ENCODE results near the gene TMEM255B.

Gene TMEM255B

DNA sequence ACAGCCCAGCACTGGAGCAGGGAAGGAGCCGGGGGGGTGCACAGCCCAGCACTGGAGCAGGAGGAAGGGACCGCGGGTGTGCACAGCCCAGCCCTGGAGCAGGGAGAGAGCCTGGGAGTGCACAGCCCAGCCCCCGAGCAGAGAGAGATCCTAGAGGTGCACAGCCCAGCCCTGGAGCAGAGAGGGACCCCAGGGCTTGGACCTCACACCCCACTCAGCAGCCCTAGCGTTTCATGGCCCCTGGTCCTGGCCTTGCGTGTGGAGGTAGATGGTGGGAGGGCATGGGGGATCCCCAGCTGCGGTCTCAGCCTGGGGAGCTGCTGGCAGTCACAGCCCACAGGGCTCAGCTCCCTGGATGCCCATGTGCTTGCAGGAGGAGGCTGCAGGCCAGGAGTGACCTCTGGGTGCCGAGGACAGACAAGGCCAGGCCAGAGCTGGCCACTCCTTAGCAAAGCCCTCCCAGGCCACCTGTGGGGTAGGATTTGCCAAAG, 79.7 kb downstream of the TMEM255B start:
- no peak for DNase-seq

GRCh38 chr13:113839536-113840204, 80.6 kb downstream of the TMEM255B start:
- DNase-seq = no peak

DNA sequence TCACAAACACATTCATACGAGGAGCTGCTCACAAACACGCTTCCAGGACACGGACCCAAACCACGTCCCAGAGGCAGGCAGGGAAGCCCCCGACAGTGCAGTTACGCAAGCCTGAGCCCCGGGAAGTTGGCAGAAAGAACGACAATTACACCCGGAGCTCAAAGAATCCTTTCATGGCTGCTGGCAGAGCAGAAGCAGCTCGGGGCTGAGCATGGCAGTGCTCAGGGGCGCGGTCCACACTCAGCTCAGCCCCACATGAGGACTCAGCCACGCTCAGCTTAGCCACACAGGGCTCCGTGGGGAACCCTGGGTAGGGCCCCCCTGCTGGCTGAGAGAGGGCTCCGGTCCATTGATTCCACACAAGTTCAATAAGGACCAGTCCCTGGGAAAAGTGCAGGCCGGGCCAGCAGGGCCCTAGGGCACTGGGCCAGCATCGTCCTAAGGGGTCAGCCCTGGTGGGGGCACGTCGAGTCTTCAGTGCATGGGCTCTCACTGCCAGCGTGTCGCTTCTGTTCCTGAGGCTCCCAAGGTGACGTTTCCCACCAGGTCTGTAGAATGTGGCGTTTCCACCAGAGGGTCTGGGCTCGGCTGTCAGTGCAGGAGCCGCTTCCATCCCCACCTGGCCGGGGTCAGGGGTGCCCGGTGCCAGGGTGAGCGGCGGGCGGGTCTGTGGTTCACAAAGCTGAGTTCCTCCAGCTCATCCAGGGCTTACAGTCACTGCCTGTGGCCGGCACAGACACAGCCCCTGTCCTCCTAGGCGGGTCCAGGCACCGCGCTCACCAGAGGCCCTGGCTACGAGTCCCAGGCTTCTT, 81.7 kb downstream of the TMEM255B start:
- no peak for DNase-seq

DNA sequence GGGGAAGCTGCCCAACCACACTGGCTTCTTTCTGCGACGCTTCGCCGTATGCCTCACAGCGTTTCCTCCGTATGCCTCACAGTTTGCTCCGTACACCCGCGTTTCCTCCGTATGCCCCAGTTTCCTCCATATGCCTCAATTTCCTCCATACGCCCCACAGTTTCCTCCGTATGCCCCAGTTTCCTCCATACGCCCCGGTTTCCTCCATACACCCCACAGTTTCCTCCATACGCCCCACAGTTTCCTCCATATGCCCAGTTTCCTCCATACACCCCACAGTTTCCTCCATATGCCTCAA, 82.3 kb downstream of the TMEM255B start:
- DNase-seq = no peak

DNA sequence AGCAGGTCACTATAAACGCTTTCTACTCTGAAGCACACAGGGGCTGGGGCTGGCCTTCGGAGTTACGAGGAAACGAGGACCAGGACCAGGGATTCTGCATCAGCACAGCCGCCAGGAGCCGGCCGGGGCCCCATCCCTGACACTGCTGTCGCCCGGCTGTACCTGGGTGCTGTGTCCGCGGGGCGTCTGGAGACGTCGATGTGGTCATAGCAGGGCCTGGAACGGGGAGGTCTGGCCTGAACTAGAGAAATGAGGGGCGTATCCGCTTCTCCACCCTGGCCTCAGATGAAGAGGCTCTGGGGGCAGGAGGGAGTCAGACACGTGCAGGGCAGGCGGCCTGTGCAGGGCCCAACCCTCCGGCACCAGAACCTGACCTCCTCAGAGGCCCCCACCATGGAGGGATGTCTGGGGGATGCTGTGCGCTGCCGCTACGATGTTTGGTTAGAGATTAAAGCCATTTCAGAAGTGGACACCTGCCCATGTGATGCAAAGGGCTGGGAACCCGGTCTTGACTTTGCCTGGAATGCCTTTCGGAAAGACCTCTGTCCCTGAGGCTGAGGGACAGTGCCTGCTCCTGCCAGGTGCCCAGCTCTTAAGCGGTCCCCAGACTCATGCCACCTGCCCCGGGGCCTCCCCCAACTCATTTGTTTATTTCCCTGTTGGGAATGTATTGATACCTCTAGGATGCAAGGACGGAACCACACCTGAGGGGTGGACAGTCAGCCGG, 83.5 kb downstream of the TMEM255B start:
- no peak for DNase-seq

GRCh38 chr13:113843063-113843654, 84.1 kb downstream of the TMEM255B start:
- no peak for DNase-seq

- DNase-seq = no peak
Measured at GRCh38 chr13:113843864-113844556, 85.0 kb downstream of the TMEM255B start.

DNA sequence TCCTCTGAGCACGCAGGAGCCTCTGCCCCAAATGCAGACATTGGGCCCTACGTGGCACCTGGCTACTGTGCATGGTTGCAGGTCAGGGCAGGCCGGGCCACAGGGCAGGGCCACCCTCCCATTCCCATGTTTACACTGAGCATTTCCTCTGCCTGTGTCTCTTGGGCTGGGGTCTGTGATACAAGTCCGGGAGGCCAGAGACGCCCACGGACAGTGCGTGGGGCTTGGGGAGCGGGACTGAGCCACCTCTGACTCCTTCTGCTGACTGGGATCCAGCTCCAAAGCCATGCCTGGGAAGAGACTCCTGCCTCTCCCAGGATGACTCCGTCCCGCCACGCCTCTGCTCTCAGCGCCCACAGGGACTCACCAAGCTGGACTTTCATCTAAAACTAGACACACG, 86.0 kb downstream of the TMEM255B start:
- DNase-seq = no peak

DNA sequence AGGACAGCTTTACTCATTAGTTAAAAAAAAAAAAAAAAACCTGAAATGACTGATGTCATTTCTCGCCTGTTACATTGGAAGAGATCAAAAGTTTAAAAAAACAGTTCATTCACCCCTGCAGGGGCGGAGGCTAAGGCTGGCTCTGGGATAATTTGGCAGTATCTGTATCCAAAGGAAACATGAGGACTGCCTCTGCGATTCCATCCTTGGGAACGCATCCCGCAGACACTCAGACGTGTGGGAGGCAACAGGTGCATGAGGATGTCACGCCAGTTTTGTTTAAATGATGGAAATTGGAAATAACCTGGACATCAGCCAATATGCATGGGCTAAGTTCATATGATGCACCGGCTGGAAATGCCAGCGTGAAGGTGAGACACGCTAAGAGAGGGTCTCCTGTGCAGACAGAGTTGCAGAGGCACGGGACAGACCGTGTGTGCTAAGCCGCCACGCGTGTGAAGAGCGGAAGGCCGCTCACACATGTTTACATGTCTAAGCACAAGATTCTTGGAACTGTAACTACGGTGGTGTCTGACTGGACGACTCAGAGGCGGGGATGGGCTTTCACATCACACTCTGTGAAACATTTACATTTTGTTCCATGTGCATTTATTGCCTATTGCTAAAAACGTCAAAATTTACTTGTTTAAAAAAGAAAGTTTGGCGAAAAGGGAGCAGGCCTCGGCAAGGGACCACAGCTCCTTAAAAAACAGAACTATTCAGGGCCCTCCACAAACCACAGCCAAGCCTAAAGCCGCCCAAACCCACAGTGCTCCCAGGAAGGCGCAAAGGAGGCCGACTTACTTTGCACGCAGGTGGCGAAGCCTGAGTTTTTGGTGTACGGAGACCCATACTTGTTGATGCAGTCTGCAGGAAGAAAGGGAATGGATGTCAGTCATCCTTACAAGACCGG, 87.0 kb downstream of the TMEM255B start:
- DNase-seq = no peak

- no peak for DNase-seq
Measured at GRCh38 chr13:113846636-113847318, 87.8 kb downstream of the TMEM255B start.

DNA sequence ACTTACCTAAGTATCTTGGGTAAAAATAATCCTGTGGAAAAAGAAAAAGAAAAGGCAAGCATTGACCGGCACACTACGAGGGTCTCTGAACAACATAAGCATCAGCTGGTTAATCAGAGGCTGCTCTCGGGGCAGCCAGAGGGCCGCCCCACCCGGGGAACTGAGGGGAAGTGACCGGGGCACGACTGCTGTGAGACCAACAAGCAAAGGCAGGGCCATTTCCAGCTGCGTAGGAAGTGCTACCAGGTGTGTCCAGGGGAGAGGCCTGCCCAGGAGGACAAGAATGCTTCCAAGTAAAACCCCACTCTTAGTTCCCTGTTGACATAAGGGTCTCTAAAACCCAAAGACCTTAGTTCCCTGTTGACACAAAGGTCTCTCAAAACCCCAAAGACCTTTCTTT, 89.0 kb downstream of the TMEM255B start:
- no peak for DNase-seq

GRCh38 chr13:113848431-113849260, 89.6 kb downstream of the TMEM255B start:
- no peak for DNase-seq

- DNase-seq = no peak
Measured at GRCh38 chr13:113849546-113849945, 90.5 kb downstream of the TMEM255B start.

DNA sequence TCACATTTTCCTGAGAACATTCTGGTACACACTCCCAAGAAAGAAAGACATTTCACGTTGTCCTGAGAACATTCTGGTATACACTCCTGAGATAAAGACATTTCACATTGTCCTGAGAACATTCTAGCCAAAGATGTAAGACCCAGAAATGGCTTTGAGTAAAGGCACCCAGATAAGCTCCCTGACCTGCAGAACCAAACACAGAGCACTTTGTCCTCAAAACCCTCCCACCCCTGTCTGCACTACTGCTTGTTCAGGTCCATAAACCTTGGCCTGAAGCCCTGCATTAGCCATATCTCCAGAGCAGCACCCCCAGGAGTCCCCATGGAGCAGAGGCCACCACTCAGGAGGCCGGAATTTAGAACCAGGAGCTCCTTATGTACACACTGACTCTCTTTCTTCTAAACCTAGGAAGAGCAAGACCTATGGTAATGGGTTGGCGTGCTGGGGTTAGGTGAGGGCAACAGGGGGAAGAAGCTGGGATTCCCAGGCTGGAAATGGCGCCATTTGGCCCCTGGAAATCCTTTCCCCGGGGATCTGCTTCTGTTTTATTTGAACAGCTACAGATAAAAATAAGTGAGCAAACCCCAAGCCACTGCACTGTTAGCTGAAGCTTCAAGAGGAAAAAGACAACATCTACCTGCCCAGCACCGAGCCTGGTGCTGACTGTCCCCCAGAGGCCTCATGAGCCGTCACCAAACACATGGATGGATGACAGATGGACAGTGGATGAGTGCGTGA, 91.1 kb downstream of the TMEM255B start:
- no peak for DNase-seq

GRCh38 chr13:113850722-113851479, 91.9 kb downstream of the TMEM255B start:
- no peak for DNase-seq

- DNase-seq = no peak
Measured at GRCh38 chr13:113851480-113851803, 92.4 kb downstream of the TMEM255B start.

GRCh38 chr13:113851826-113852535, 93.0 kb downstream of the TMEM255B start:
- no peak for DNase-seq

All from NCI-H1436 treated with DMSO at 0.1 percent for 48 hours (cell line).